ENCODE results near the gene ANKH. TPM values are rescaled to one million over a fixed set of nuclear protein-coding genes. Genes with fewer than 3 reads are reported as not detected.

ANKH gene
- total RNA-seq, 8 experiments from 2014 or later = 4.6 to 57.0 (median 13.0) TPM

GRCh38 chr5:14700478-14701436 lies 170.8 kb downstream of the ANKH start:
- in situ Hi-C loops (cut with MboI; ENCODE audit: low pct_unique_long_range_greater_than_20kb in 2 of 9, low sequenced_read_pairs in 9 of 9, unreplicated experiment in 9 of 9) = no loop called here
- H3K27ac ChIP-seq = no peak overlapping the region
- H3K4me1 ChIP-seq (replicated peaks in 1 of 2) = no peaks in the 10 kb centered on the region
- 50 to 100% (median 100%) methylated on average over 1 to 6 of the region's 13 CpGs; no CpG with 5 or more reads in 3 of the 10 experiments for WGBS, 10 experiments
- no peak overlapping the region for H3K4me3 ChIP-seq
- no peak for ATAC-seq (replicated peaks in 6 of 8)

GRCh38 chr5:14699807-14700400 lies 171.7 kb downstream of the ANKH start:
- Histone ChIP-seq H3K27ac (no peak overlapping the region), H3K4me1 (replicated peaks in 1 of 2) (no peaks in the 10 kb centered on the region), H3K4me3 (no peak overlapping the region)
- WGBS, 10 experiments = 89 to 100% (median 97%) methylated on average over 1 to 8 of the region's 8 CpGs; no CpG with 5 or more reads in 1 of the 10 experiments
- ATAC-seq (replicated peaks in 6 of 8) = no peak
- in situ Hi-C loops (cut with MboI; ENCODE audit: low pct_unique_long_range_greater_than_20kb in 2 of 9, low sequenced_read_pairs in 9 of 9, unreplicated experiment in 9 of 9) = no loop called here

- H3K4me1 ChIP-seq (replicated peaks in 1 of 2) = no peaks in the 10 kb centered on the region
- 90 to 100% (median 100%) methylated on average over 1 to 2 of the region's 2 CpGs; no CpG with 5 or more reads in 3 of the 10 experiments for WGBS, 10 experiments
- H3K27ac ChIP-seq = no peak overlapping the region
- no peak for ATAC-seq (replicated peaks in 6 of 8)
- in situ Hi-C loops (cut with MboI; ENCODE audit: low pct_unique_long_range_greater_than_20kb in 2 of 9, low sequenced_read_pairs in 9 of 9, unreplicated experiment in 9 of 9) = no loop called here
- H3K4me3 ChIP-seq = no peak overlapping the region
Observed at GRCh38 chr5:14699159-14699558, 172.4 kb downstream of the ANKH start.

GRCh38 chr5:14698495-14698894 lies 173.1 kb downstream of the ANKH start:
- no peak overlapping the region for H3K27ac ChIP-seq
- no peak overlapping the region for H3K4me3 ChIP-seq
- ATAC-seq (replicated peaks in 6 of 8) = no peak
- no peaks in the 10 kb centered on the region for H3K4me1 ChIP-seq (replicated peaks in 1 of 2)
- WGBS, 10 experiments = 80 to 91% methylated on average over 1 of the region's 1 CpG; no CpG with 5 or more reads in 8 of the 10 experiments
- in situ Hi-C loops (cut with MboI; ENCODE audit: low pct_unique_long_range_greater_than_20kb in 2 of 9, low sequenced_read_pairs in 9 of 9, unreplicated experiment in 9 of 9) = no loop called here

GRCh38 chr5:14696851-14697250 lies 174.7 kb downstream of the ANKH start:
- in situ Hi-C loops (cut with MboI; ENCODE audit: low pct_unique_long_range_greater_than_20kb in 2 of 9, low sequenced_read_pairs in 9 of 9, unreplicated experiment in 9 of 9) = no loop called here
- H3K4me1 ChIP-seq (replicated peaks in 1 of 2) = no peaks in the 10 kb centered on the region
- ATAC-seq (replicated peaks in 6 of 8) = no peak
- no peak overlapping the region for H3K4me3 ChIP-seq
- no peak overlapping the region for H3K27ac ChIP-seq
- 80 to 100% (median 100%) methylated on average over 1 to 3 of the region's 3 CpGs; no CpG with 5 or more reads in 6 of the 10 experiments for WGBS, 10 experiments

GRCh38 chr5:14696057-14696456 lies 175.5 kb downstream of the ANKH start:
- Histone ChIP-seq H3K4me1 (replicated peaks in 1 of 2) (no peaks in the 10 kb centered on the region), H3K27ac (no peak overlapping the region), H3K4me3 (no peak overlapping the region)
- ATAC-seq (replicated peaks in 6 of 8) = peak in 2 of 8 experiments; percentile 45 to 53
- in situ Hi-C loops (cut with MboI; ENCODE audit: low pct_unique_long_range_greater_than_20kb in 2 of 9, low sequenced_read_pairs in 9 of 9, unreplicated experiment in 9 of 9) = no loop called here
- 0 to 91% (median 39%) methylated on average over 1 of the region's 1 CpG; no CpG with 5 or more reads in 2 of the 10 experiments for WGBS, 10 experiments

- H3K27ac ChIP-seq = no peak overlapping the region
- ATAC-seq (replicated peaks in 6 of 8) = no peak
- WGBS, 10 experiments = 94 to 100% (median 97%) methylated on average over 1 to 2 of the region's 2 CpGs; no CpG with 5 or more reads in 1 of the 10 experiments
- H3K4me1 ChIP-seq (replicated peaks in 1 of 2) = no peaks in the 10 kb centered on the region
- in situ Hi-C loops (cut with MboI; ENCODE audit: low pct_unique_long_range_greater_than_20kb in 2 of 9, low sequenced_read_pairs in 9 of 9, unreplicated experiment in 9 of 9) = no loop called here
- no peak overlapping the region for H3K4me3 ChIP-seq
Observed at GRCh38 chr5:14695152-14695551, 176.4 kb downstream of the ANKH start.

- H3K27ac ChIP-seq = no peak overlapping the region
- WGBS, 10 experiments = 60 to 100% (median 97%) methylated on average over 1 to 4 of the region's 5 CpGs; no CpG with 5 or more reads in 4 of the 10 experiments
- ATAC-seq (replicated peaks in 6 of 8) = no peak
- H3K4me1 ChIP-seq (replicated peaks in 1 of 2) = no peaks in the 10 kb centered on the region
- in situ Hi-C loops (cut with MboI; ENCODE audit: low pct_unique_long_range_greater_than_20kb in 2 of 9, low sequenced_read_pairs in 9 of 9, unreplicated experiment in 9 of 9) = no loop called here
- H3K4me3 ChIP-seq = no peak overlapping the region
Observed at GRCh38 chr5:14693070-14693469, 178.5 kb downstream of the ANKH start.

- Histone ChIP-seq H3K4me3 (no peak overlapping the region), H3K4me1 (replicated peaks in 1 of 2) (no peaks in the 10 kb centered on the region), H3K27ac (no peak overlapping the region)
- ATAC-seq (replicated peaks in 6 of 8) = peak in 2 of 8 experiments; percentile 62 to 89
- in situ Hi-C loops (cut with MboI; ENCODE audit: low pct_unique_long_range_greater_than_20kb in 2 of 9, low sequenced_read_pairs in 9 of 9, unreplicated experiment in 9 of 9) = no loop called here
- 46 to 100% (median 88%) methylated on average over 1 to 4 of the region's 4 CpGs for WGBS, 10 experiments
Observed at GRCh38 chr5:14687023-14687665, 184.4 kb downstream of the ANKH start.

- peak in 1 of 8 experiments; percentile 10 for ATAC-seq (replicated peaks in 6 of 8)
- Histone ChIP-seq H3K4me3 (no peak overlapping the region), H3K27ac (no peak overlapping the region), H3K4me1 (replicated peaks in 1 of 2) (no peaks in the 10 kb centered on the region)
- in situ Hi-C loops (cut with MboI; ENCODE audit: low pct_unique_long_range_greater_than_20kb in 2 of 9, low sequenced_read_pairs in 9 of 9, unreplicated experiment in 9 of 9) = no loop called here
Observed at GRCh38 chr5:14686517-14686916, 185.1 kb downstream of the ANKH start.

- in situ Hi-C loops (cut with MboI; ENCODE audit: low pct_unique_long_range_greater_than_20kb in 2 of 9, low sequenced_read_pairs in 9 of 9, unreplicated experiment in 9 of 9) = no loop called here
- ATAC-seq (replicated peaks in 6 of 8) = peak; percentile 43 to 88 (median 67)
- H3K4me3 ChIP-seq = no peak overlapping the region
- no peak overlapping the region for H3K27ac ChIP-seq
- H3K4me1 ChIP-seq (replicated peaks in 1 of 2) = no peaks in the 10 kb centered on the region
- WGBS, 10 experiments = 20 to 86% (median 46%) methylated on average over 1 to 6 of the region's 6 CpGs; no CpG with 5 or more reads in 1 of the 10 experiments
Observed at GRCh38 chr5:14685757-14686156, 185.8 kb downstream of the ANKH start.

GRCh38 chr5:14684757-14685156 lies 186.8 kb downstream of the ANKH start:
- in situ Hi-C loops (cut with MboI; ENCODE audit: low pct_unique_long_range_greater_than_20kb in 2 of 9, low sequenced_read_pairs in 9 of 9, unreplicated experiment in 9 of 9) = no loop called here
- Histone ChIP-seq H3K27ac (no peak overlapping the region), H3K4me1 (replicated peaks in 1 of 2) (no peaks in the 10 kb centered on the region), H3K4me3 (no peak overlapping the region)
- no peak for ATAC-seq (replicated peaks in 6 of 8)
- 73 to 100% (median 86%) methylated on average over 1 to 4 of the region's 5 CpGs; no CpG with 5 or more reads in 2 of the 10 experiments for WGBS, 10 experiments

GRCh38 chr5:14683906-14684455 lies 187.6 kb downstream of the ANKH start:
- Histone ChIP-seq H3K4me3 (no peak overlapping the region), H3K27ac (no peak overlapping the region), H3K4me1 (replicated peaks in 1 of 2) (no peaks in the 10 kb centered on the region)
- 26 to 100% (median 74%) methylated on average over 1 to 4 of the region's 4 CpGs; no CpG with 5 or more reads in 2 of the 10 experiments for WGBS, 10 experiments
- ATAC-seq (replicated peaks in 6 of 8) = no peak
- in situ Hi-C loops (cut with MboI; ENCODE audit: low pct_unique_long_range_greater_than_20kb in 2 of 9, low sequenced_read_pairs in 9 of 9, unreplicated experiment in 9 of 9) = no loop called here
